Transverse colon (tissue), 4 donors: Measurements from ENCODE around the gene MAP3K12.

ENCODE experiments used
- CTCF ChIP-seq, 5 experiments: fragments of 200-600 bp in 3 of 5; fragments of 450-650 bp in 2 of 5; sonication (generic) in 3 of 5; IDR thresholded peaks; 1 replicate in 2 of 5; 2 replicates in 3 of 5; pipeline ENCODE4 v1.5.1; 2016 to 2017; ENCODE audit warnings: antibody characterized with exemption in 5 of 5, inconsistent platforms in 3 of 5, mild to moderate bottlenecking in 2 of 5, moderate library complexity in 1 of 5
- POLR2A ChIP-seq: fragments of 450-650 bp; IDR thresholded peaks from one replicate; pipeline ENCODE4 v1.6.1; 2016; ENCODE audit warnings: antibody characterized with exemption, mild to moderate bottlenecking, moderate library complexity
- POLR2AphosphoS5 ChIP-seq, 3 donors: sonication (generic); formaldehyde crosslinking; IDR thresholded peaks; one replicate each; pipeline ENCODE4 v1.6.1; 2016; ENCODE audit warnings: antibody characterized with exemption in 3 of 3

GRCh38 chr12:53466640-53467039 lies 32.6 kb downstream of the MAP3K12 start:
- no peak for TF ChIP-seq CTCF (IDR thresholded peaks at IDR 0.05)
- TF ChIP-seq POLR2A, result no peak
- no peak for TF ChIP-seq POLR2AphosphoS5 (IDR thresholded peaks at IDR 0.05)
